GM12872 (cell line): ENCODE data around the gene GSTO2.

Experiments used
- CTCF ChIP-seq: IDR thresholded peaks from 3 replicates; pipeline ENCODE4 v1.5.1; 2011; ENCODE audit warnings: low read depth, mild to moderate bottlenecking, low read length, moderate library complexity; ENCODE audit not compliant: insufficient read depth

Gene GSTO2

GRCh38 chr10:104276192-104276591 lies 7.2 kb downstream of the GSTO2 start:
- TF ChIP-seq CTCF = no peak

GRCh38 chr10:104277785-104278184 lies 8.8 kb downstream of the GSTO2 start:
- TF ChIP-seq CTCF = no peak

- TF ChIP-seq CTCF = no peak
Measured at GRCh38 chr10:104279550-104280259, 10.7 kb downstream of the GSTO2 start.

GRCh38 chr10:104281694-104282093 lies 12.7 kb downstream of the GSTO2 start:
- no peak for TF ChIP-seq CTCF

GRCh38 chr10:104284846-104285245 lies 15.9 kb downstream of the GSTO2 start:
- TF ChIP-seq CTCF = no peak

- no peak for TF ChIP-seq CTCF
Measured at GRCh38 chr10:104286939-104287338, 18.0 kb downstream of the GSTO2 start.

GRCh38 chr10:104288355-104288754 lies 19.4 kb downstream of the GSTO2 start:
- no peak for TF ChIP-seq CTCF
